Mesothelial cell of epicardium (in vitro differentiated cells): Measurements from ENCODE around the gene STX8. TPM values are rescaled to one million over a fixed set of nuclear protein-coding genes. Genes with fewer than 3 reads are reported as not detected.

Experiments
- DNase-seq, 2 experiments: peaks; one replicate each; pipeline ENCODE4 v3.0.0; 2021; ENCODE audit warnings: low spot score in 2 of 2; ENCODE audit not compliant: unreplicated experiment in 2 of 2
- H3K27ac Mint-ChIP-seq: 2 replicates; pipeline ENCODE4 v1.8.0; 2021; ENCODE audit warnings: mixed read lengths
- H3K27me3 Mint-ChIP-seq: 2 replicates; pipeline ENCODE4 v1.8.0; 2021; ENCODE audit warnings: low read depth, mixed read lengths
- H3K36me3 Mint-ChIP-seq: 2 replicates; pipeline ENCODE4 v1.8.0; 2021; ENCODE audit warnings: mixed read lengths
- H3K4me1 Mint-ChIP-seq: 2 replicates; pipeline ENCODE4 v1.8.0; 2021; ENCODE audit warnings: mixed read lengths
- H3K4me3 Mint-ChIP-seq: 2 replicates; pipeline ENCODE4 v1.8.0; 2021; ENCODE audit warnings: mild to moderate bottlenecking, moderate library complexity, mixed read lengths
- H3K9me3 Mint-ChIP-seq: 2 replicates; pipeline ENCODE4 v1.8.0; 2021; ENCODE audit warnings: mixed read lengths
- total RNA-seq: library from RNA; stranded (reverse); gene quantifications from 3 replicates; pipeline ENCODE4 v1.2.1, GENCODE V29; 2021
- TF ChIP-seq, protein P1 (sequence below): fragments of 200-600 bp; sonication (generic); IDR thresholded peaks from one replicate; pipeline ENCODE4 v1.5.0; 2021; ENCODE audit warnings: antibody characterized with exemption; ENCODE audit not compliant: unreplicated experiment

STX8 gene
- total RNA-seq, 1 donor from 2014 or later: 53.3 TPM

DNA sequence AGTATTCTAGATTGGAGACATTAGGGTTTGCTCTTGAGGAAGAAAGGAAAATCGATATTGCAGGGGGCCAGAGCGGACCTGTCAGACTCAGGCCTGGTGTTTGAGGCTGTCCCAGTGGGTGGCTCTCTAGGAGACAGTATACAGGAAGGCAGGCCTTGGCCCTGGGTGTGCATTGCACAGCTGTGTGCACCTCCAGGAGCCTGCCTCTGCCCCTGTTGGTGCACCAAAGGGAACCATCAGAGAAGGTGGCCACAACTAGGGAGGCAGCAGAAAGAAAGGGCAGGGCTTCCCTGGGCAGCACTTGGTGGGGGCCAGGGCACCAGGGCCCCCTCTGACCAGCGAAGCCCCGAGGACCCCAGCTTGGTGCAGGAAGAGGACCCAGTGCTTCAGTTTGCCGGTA is 366.3 kb downstream of the STX8 start:
- Mint-ChIP-seq H3K27me3 (peaks cover 28% of the 10 kb centered on the region), H3K4me3 (no peak overlapping the region)
- DNase-seq: no peak

DNA sequence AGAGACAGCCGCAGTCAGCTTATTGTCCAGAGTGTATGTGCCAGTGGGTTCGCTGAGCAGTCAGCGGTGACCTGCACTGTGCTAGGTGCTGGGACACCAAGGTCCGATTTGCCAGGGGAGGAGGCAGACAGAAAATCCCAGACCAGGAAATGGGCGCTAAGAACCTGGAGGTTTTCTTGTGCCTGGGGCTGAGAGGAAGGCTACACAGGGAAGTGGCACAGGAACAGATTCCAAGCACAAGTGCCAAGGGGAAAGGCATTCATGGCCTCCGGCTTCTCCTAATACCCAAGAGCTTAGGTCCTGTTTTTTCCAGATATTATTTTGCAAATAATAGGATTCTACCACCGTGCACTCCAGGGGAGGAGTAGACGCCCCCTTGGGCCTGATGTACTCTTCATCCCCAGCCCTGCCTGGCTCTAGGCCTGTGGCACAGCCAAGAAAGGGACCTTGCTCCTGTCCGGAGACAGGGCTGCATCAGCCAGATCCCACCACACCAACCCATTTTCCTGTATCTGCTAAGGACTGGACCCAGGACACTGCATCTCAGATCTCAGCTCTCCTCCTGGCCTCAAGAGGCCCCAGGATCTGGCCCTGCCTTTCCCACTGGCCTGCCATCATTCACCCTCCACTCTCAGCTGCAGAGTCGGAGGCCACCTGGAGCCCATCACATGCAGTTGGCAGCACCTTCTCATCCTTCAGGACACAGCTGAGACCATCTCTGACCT is 367.1 kb downstream of the STX8 start:
- peaks cover 36% of the 10 kb centered on the region for H3K27me3 Mint-ChIP-seq
- no peak for DNase-seq
- TF ChIP-seq, protein P1, sequence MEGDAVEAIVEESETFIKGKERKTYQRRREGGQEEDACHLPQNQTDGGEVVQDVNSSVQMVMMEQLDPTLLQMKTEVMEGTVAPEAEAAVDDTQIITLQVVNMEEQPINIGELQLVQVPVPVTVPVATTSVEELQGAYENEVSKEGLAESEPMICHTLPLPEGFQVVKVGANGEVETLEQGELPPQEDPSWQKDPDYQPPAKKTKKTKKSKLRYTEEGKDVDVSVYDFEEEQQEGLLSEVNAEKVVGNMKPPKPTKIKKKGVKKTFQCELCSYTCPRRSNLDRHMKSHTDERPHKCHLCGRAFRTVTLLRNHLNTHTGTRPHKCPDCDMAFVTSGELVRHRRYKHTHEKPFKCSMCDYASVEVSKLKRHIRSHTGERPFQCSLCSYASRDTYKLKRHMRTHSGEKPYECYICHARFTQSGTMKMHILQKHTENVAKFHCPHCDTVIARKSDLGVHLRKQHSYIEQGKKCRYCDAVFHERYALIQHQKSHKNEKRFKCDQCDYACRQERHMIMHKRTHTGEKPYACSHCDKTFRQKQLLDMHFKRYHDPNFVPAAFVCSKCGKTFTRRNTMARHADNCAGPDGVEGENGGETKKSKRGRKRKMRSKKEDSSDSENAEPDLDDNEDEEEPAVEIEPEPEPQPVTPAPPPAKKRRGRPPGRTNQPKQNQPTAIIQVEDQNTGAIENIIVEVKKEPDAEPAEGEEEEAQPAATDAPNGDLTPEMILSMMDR: no peak
- H3K4me1 Mint-ChIP-seq: no peaks in the 10 kb centered on the region
- no peak overlapping the region for H3K4me3 Mint-ChIP-seq
- H3K9me3 Mint-ChIP-seq: no peaks in the 10 kb centered on the region
- no peaks in the 10 kb centered on the region for H3K36me3 Mint-ChIP-seq
- H3K27ac Mint-ChIP-seq: no peak overlapping the region

More for the DNA sequence above, 366.3 kb downstream of the STX8 start:
- Mint-ChIP-seq H3K27ac (no peak overlapping the region), H3K36me3 (no peaks in the 10 kb centered on the region), H3K9me3 (no peaks in the 10 kb centered on the region), H3K4me1 (no peaks in the 10 kb centered on the region)
- TF ChIP-seq, protein P1: no peak

DNA sequence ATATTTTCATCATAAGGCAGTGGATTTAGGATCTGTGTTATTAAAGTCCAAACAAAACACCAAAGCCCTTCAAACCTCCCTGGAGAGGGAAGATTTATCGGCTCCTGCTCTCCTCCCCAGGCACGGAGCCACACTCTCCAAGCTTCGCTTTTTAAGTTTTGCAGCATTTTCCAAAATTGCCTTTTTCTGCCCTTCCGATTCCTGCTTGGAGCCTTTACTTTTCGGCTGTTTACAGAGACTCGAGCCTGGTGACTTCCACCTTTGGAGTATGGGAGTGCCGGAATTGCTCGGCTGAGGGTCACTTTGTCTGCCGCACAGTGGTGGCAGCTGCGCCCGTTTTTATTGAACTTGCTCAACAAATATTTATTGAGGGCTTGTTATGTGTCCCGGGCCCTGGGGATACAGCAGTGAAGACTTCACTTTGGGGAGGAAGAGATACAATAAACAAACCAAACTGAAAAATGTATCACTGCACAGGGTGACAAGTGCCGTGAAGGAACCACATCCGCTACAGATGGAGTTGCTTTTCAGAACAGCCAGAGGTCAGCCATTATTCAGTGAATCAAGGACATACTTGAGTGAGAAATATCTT is 368.8 kb downstream of the STX8 start:
- Mint-ChIP-seq H3K36me3 (no peaks in the 10 kb centered on the region), H3K27me3 (peaks cover 39% of the 10 kb centered on the region), H3K27ac (no peak overlapping the region)

DNA sequence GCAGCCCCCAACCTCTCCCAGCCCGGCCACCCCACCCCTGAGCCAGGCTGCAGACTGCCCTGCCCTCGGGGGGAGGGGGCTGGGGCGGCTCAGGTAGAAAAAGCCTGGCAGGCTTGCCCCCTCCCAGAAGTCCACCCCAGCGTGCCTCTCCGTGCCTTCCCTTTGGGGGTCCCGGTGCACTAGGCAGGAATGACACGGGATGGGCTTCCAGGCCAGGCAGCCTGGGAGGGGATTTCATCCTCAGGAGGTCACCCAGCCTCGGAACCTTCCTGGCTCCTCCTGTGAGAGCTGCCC is 369.3 kb downstream of the STX8 start:
- DNase-seq: no peak
- TF ChIP-seq, protein P1: no peak
- no peaks in the 10 kb centered on the region for H3K36me3 Mint-ChIP-seq

More for the DNA sequence above, 368.8 kb downstream of the STX8 start:
- H3K4me1 Mint-ChIP-seq: no peaks in the 10 kb centered on the region
- TF ChIP-seq, protein P1: no peak
- H3K4me3 Mint-ChIP-seq: no peak overlapping the region
- no peak for DNase-seq
- H3K9me3 Mint-ChIP-seq: no peaks in the 10 kb centered on the region

DNA sequence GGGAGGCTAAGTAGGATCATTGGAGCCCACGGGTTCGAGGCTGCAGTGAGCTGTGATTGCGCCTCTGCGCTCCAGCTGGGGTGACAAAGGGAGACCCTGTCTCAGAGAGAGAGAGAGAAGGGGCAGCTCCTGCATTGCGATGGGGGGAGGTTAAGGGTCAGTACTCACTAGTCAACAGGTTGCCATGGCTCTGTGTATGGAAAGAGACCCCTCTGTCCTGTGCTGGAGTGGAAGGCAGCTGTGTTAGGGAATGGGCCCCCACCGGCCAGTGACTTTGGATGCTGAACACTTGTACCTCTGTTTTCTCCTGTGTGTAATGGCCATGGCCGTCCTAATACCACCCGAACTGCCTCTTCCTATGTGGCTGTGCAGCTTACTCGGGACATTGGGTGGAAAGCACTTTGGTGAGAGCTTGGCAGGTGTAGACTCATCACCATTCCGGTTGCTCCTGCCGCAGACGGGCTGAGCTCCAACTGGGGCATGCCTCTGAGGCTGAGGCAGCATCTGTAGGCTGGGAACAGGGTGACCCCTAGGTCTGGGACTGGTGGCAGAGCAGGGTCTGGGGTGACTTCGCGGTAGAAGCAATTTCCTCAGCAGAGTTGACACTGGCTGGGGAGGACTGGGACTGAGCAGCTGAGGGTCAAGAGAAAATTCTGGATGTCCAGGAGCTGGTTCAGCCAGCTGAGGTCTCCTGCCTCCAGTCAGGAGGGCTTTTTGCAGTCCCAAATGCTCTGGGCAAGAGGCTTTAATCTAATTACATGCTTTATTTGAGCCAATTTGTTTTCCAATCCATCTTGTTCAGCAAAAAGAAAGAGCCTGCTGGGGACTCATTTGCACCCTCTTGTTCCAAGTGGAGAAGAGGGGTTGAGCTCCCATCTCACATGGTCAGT is 369.9 kb downstream of the STX8 start:
- Mint-ChIP-seq H3K27ac (no peak overlapping the region), H3K4me1 (no peaks in the 10 kb centered on the region), H3K36me3 (no peaks in the 10 kb centered on the region), H3K27me3 (peaks cover 47% of the 10 kb centered on the region), H3K9me3 (no peaks in the 10 kb centered on the region), H3K4me3 (no peak overlapping the region)
- TF ChIP-seq, protein P1: no peak
- no peak for DNase-seq

More for the DNA sequence above, 369.3 kb downstream of the STX8 start:
- peaks cover 42% of the 10 kb centered on the region for H3K27me3 Mint-ChIP-seq
- H3K4me3 Mint-ChIP-seq: no peak overlapping the region
- H3K27ac Mint-ChIP-seq: no peak overlapping the region
- H3K4me1 Mint-ChIP-seq: no peaks in the 10 kb centered on the region
- H3K9me3 Mint-ChIP-seq: no peaks in the 10 kb centered on the region
